Keratinocyte (primary cell): ENCODE measurements around the gene CNTROB. TPM values are rescaled to one million over a fixed set of nuclear protein-coding genes. Genes with fewer than 3 reads are reported as not detected.

Experiments used
- DNase-seq: peaks from one replicate; pipeline ENCODE4 v3.0.0-alpha.2; 2011; ENCODE audit warnings: low read depth, missing footprints, low spot score
- FAIRE-seq: peaks from 2 replicates; lab custom pipeline; 2011; peaks lifted over from hg19 to GRCh38; lab: Jason Lieb, UNC
- H2AFZ ChIP-seq: 2 replicates; pipeline ENCODE4 v1.6.0; 2012; ENCODE audit warnings: low read length, control low read depth, inconsistent platforms; ENCODE audit not compliant: control insufficient read depth
- H3K27ac ChIP-seq: 2 replicates; pipeline ENCODE4 v1.5.1; 2011; ENCODE audit warnings: low read length; ENCODE audit not compliant: control insufficient read depth, insufficient read depth
- H3K27me3 ChIP-seq: 3 replicates; pipeline ENCODE4 v1.6.0; 2011; ENCODE audit warnings: low read length; ENCODE audit not compliant: control insufficient read depth, insufficient read depth; ENCODE audit errors: extremely low read depth
- H3K36me3 ChIP-seq, 2 experiments: 2 replicates in 1 of 2; 3 replicates in 1 of 2; pipeline ENCODE4 v1.5.1; 2011; ENCODE audit warnings: low read length in 2 of 2, mild to moderate bottlenecking in 1 of 2; ENCODE audit not compliant: control insufficient read depth in 2 of 2, insufficient read depth in 2 of 2; ENCODE audit errors: extremely low read depth in 1 of 2
- H3K4me1 ChIP-seq: 3 replicates; pipeline ENCODE4 v1.5.1; 2011; ENCODE audit warnings: low read length; ENCODE audit not compliant: control insufficient read depth, insufficient read depth; ENCODE audit errors: extremely low read depth
- H3K4me2 ChIP-seq: 3 replicates; pipeline ENCODE4 v1.6.0; 2011; ENCODE audit warnings: low read depth, low read length; ENCODE audit not compliant: control insufficient read depth, insufficient read depth; ENCODE audit errors: extremely low read depth
- H3K4me3 ChIP-seq, 3 experiments: fragments of 200-600 bp in 1 of 3; sonication (generic) in 1 of 3; 2 replicates in 2 of 3; 3 replicates in 1 of 3; pipeline ENCODE4 v1.5.1; 2011 to 2016; ENCODE audit warnings: low read length in 3 of 3, mild to moderate bottlenecking in 3 of 3, control low read depth in 2 of 3, inconsistent platforms in 1 of 3, low read depth in 1 of 3, mixed read lengths in 1 of 3, mixed run types in 1 of 3, moderate library complexity in 1 of 3; ENCODE audit not compliant: control insufficient read depth in 2 of 3, insufficient read depth in 2 of 3; ENCODE audit errors: extremely low read depth in 1 of 3
- H3K79me2 ChIP-seq: 2 replicates; pipeline ENCODE4 v1.6.0; 2012; ENCODE audit warnings: low read length; ENCODE audit not compliant: control insufficient read depth, insufficient read depth
- H3K9ac ChIP-seq: 3 replicates; pipeline ENCODE4 v1.6.0; 2011; ENCODE audit warnings: low read length; ENCODE audit not compliant: control insufficient read depth, insufficient read depth; ENCODE audit errors: extremely low read depth
- H3K9me1 ChIP-seq: 3 replicates; pipeline ENCODE4 v1.6.0; 2011; ENCODE audit warnings: low read length; ENCODE audit not compliant: control insufficient read depth, insufficient read depth; ENCODE audit errors: extremely low read depth
- H3K9me3 ChIP-seq: 2 replicates; pipeline ENCODE4 v1.5.1; 2012; ENCODE audit warnings: low read depth, low read length; ENCODE audit not compliant: control insufficient read depth
- H4K20me1 ChIP-seq: 3 replicates; pipeline ENCODE4 v1.6.0; 2011; ENCODE audit warnings: low read length; ENCODE audit not compliant: control insufficient read depth, insufficient read depth; ENCODE audit errors: extremely low read depth
- CTCF ChIP-seq, 3 experiments: IDR thresholded peaks in 1 of 3; conservative IDR thresholded peaks in 1 of 3; optimal IDR thresholded peaks in 1 of 3; 2 replicates in 2 of 3; 3 replicates in 1 of 3; pipeline versions ENCODE3 to v1.5.1; 2011; ENCODE audit warnings: low read length in 3 of 3, mild to moderate bottlenecking in 3 of 3, moderate library complexity in 2 of 3, control low read depth in 1 of 3, inconsistent platforms in 1 of 3; ENCODE audit not compliant: insufficient read depth in 2 of 3; ENCODE audit errors: extremely low read depth in 1 of 3
- EZH2 ChIP-seq: IDR thresholded peaks from one replicate; pipeline ENCODE4 v1.6.1; 2012; ENCODE audit warnings: inconsistent platforms, mild to moderate bottlenecking, low read length, moderate library complexity
- dilution Hi-C: fragments of 300-500 bp; cut with MboI; formaldehyde crosslinking; loops from one replicate; pipeline ENCODE4 v1.7.0; 2020; ENCODE audit warnings: low sequenced_read_pairs; ENCODE audit not compliant: extremely low pct_ligation_motif_present
- polyA plus RNA-seq, 5 experiments: library from polyadenylated mRNA; depleted of rRNA in 3 of 5; stranded (reverse) in 3 of 5; stranded (forward) in 1 of 5; unstranded in 1 of 5; fragments of >200 nt; gene quantifications; 1 replicate in 1 of 5; 2 replicates in 3 of 5; 3 replicates in 1 of 5; pipeline versions ENCODE4 v1.2.1 to v1.2.3, GENCODE V29; 2011 to 2012; ENCODE audit warnings: missing spikeins in 2 of 5, low read depth in 1 of 5, low replicate concordance in 1 of 5

Gene CNTROB
- polyA plus RNA-seq, 1 donor (not counting 4 experiments of a cell fraction or from before 2014, with no cell fraction given), result 17.4 TPM

DNA sequence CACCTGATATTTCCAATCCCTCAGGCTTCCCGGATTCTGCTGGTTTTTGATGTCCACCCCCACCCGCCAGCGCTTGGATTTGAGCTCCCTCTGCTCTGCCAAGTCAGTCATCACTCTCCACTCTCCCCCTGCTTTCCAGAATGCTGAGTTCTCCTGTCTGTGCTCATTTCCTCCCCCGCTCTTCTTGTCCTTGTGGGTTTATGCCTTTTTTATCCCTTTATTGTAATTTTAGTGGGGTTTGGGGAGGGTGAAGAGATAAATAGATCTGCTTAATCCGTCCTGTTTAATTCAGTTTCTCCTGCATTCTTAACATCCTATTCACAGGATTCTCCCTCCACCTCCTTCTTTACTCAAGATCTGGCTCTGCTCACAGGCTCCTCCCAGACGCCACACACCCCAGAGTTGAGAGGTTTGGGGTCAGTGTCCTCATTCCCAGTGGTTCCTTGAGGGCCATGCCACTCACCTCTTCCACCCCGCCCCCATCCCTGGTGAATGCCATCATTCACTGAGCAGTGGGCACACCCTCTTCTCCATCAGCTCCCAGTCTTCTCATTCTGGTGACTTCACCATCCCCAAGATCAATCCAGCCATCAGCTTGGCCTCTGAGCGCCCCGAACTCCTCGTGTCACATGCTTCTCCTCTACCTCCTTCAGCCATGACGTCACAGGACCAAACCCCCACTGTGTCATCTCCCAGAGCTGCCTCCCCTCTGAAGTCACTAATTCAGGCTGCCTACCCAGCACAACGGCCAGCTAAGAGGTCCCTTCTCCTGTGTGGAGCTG is 55.3 kb downstream of the CNTROB start:
- peaks cover 13% of the 10 kb centered on the region for H3K4me1 ChIP-seq
- no peak overlapping the region for H3K27ac ChIP-seq
- no peak for FAIRE-seq
- no peak overlapping the region for H3K9ac ChIP-seq
- no peak overlapping the region for H2AFZ ChIP-seq
- no peak overlapping the region for H3K4me2 ChIP-seq
- no peaks in the 10 kb centered on the region for H3K9me3 ChIP-seq
- dilution Hi-C loops, result no loop called here
- no peak overlapping the region for H3K4me3 ChIP-seq
- H3K36me3 ChIP-seq, result no peaks in the 10 kb centered on the region
- no peaks in the 10 kb centered on the region for H3K79me2 ChIP-seq
- TF ChIP-seq EZH2, result no peak
- no peaks in the 10 kb centered on the region for H3K9me1 ChIP-seq
- no peaks in the 10 kb centered on the region for H3K27me3 ChIP-seq
- H4K20me1 ChIP-seq, result no peaks in the 10 kb centered on the region
- DNase-seq, result no peak

- TF ChIP-seq EZH2, result no peak
- TF ChIP-seq CTCF (optimal IDR thresholded peaks at IDR 0.05 in 1 of 3, IDR thresholded peaks at IDR 0.05 in 1 of 3, conservative IDR thresholded peaks at IDR 0.05 in 1 of 3; ENCODE audit: extremely low read depth in 1 of 3, insufficient read depth in 2 of 3, low read length in 3 of 3), result peak; percentile 17 to 56 (median 35)
- peak; percentile 57 for DNase-seq
- no peaks in the 10 kb centered on the region for H3K36me3 ChIP-seq
- no peaks in the 10 kb centered on the region for H3K9me3 ChIP-seq
- FAIRE-seq, result no peak
- H3K4me1 ChIP-seq, result peaks cover 15% of the 10 kb centered on the region
- no peak overlapping the region for H3K4me2 ChIP-seq
- H3K79me2 ChIP-seq, result no peaks in the 10 kb centered on the region
- no peak overlapping the region for H3K27ac ChIP-seq
- no peak overlapping the region for H3K4me3 ChIP-seq
- H3K9ac ChIP-seq, result no peak overlapping the region
- no peaks in the 10 kb centered on the region for H3K27me3 ChIP-seq
- H3K9me1 ChIP-seq, result no peaks in the 10 kb centered on the region
- dilution Hi-C loops, result no loop called here
- H2AFZ ChIP-seq, result peak overlapping the region; percentile 14
- no peaks in the 10 kb centered on the region for H4K20me1 ChIP-seq
Observed at GRCh38 chr17:7988750-7989178, 56.8 kb downstream of the CNTROB start.
